Urinary bladder (tissue), 4 donors: ENCODE measurements around the gene MUC5B. TPM values are rescaled to one million over a fixed set of nuclear protein-coding genes. Genes with fewer than 3 reads are reported as not detected.

Experiments used
- DNase-seq: peaks from one replicate; pipeline ENCODE4 v3.0.0-alpha.2; 2015; ENCODE audit errors: extremely low spot score
- H3K27ac ChIP-seq: one replicate; pipeline ENCODE4 v1.5.1; 2013; ENCODE audit warnings: low read depth, mild to moderate bottlenecking, moderate library complexity
- H3K36me3 ChIP-seq: one replicate; pipeline ENCODE4 v1.6.1; 2013; ENCODE audit warnings: mild to moderate bottlenecking, moderate library complexity; ENCODE audit not compliant: insufficient read depth
- H3K4me1 ChIP-seq: one replicate; pipeline ENCODE4 v1.6.1; 2013; ENCODE audit warnings: mild to moderate bottlenecking, moderate library complexity; ENCODE audit not compliant: insufficient read depth
- H3K4me3 ChIP-seq: one replicate; pipeline ENCODE4 v1.5.1; 2013; ENCODE audit warnings: low read depth, low read length
- WGBS: extraction: QIAGEN DNeasy Blood & Tissue Kit; methylation state at CpG from one replicate; pipeline ENCODE4 v1.1.7; 2013; 5-methylcytosine and 5-hydroxymethylcytosine counted together
- polyA plus RNA-seq: library from polyadenylated mRNA; stranded (reverse); fragments of 200-250 nt; gene quantifications from one replicate; pipeline ENCODE4 v1.2.3, GENCODE V29; 2013
- total RNA-seq: library from RNA; depleted of rRNA; stranded (reverse); fragments of >200 nt; gene quantifications from one replicate; pipeline ENCODE4 v1.2.3, GENCODE V29; 2014
- donor health status: healthy with polysubstance abuse.
- donor health status: healthy.

Gene MUC5B
- total and polyA plus RNA-seq, 2 donors, result not detected

GRCh38 chr11:1218788-1219445, 3.9 kb upstream of the MUC5B start:
- H3K36me3 ChIP-seq, result no peaks in the 10 kb centered on the region
- DNase-seq, result no peak
- no peak overlapping the region for H3K4me3 ChIP-seq
- no peak overlapping the region for H3K27ac ChIP-seq
- WGBS, result 88% methylated on average over 16 of the region's 16 CpGs
- H3K4me1 ChIP-seq, result no peaks in the 10 kb centered on the region

- H3K27ac ChIP-seq, result no peak overlapping the region
- no peak for DNase-seq
- WGBS, result 59% methylated on average over 10 of the region's 10 CpGs
- H3K4me3 ChIP-seq, result no peak overlapping the region
- H3K36me3 ChIP-seq, result no peaks in the 10 kb centered on the region
- H3K4me1 ChIP-seq, result no peaks in the 10 kb centered on the region
Measured at GRCh38 chr11:1219446-1219833, 3.4 kb upstream of the MUC5B start.

GRCh38 chr11:1219834-1220815, 2.7 kb upstream of the MUC5B start:
- no peaks in the 10 kb centered on the region for H3K36me3 ChIP-seq
- DNase-seq, result no peak
- H3K27ac ChIP-seq, result no peak overlapping the region
- no peaks in the 10 kb centered on the region for H3K4me1 ChIP-seq
- WGBS, result 55% methylated on average over 48 of the region's 48 CpGs
- H3K4me3 ChIP-seq, result no peak overlapping the region

GRCh38 chr11:1220941-1221721, 1.7 kb upstream of the MUC5B start:
- WGBS, result 67% methylated on average over 28 of the region's 28 CpGs
- no peaks in the 10 kb centered on the region for H3K36me3 ChIP-seq
- DNase-seq, result no peak
- H3K4me3 ChIP-seq, result no peak overlapping the region
- H3K27ac ChIP-seq, result no peak overlapping the region
- H3K4me1 ChIP-seq, result no peaks in the 10 kb centered on the region

- Histone ChIP-seq H3K4me3 (no peak overlapping the region), H3K36me3 (no peaks in the 10 kb centered on the region), H3K4me1 (no peaks in the 10 kb centered on the region), H3K27ac (no peak overlapping the region)
- DNase-seq, result no peak
- WGBS, result 84% methylated on average over 23 of the region's 23 CpGs
Measured at GRCh38 chr11:1221848-1222311, 986 bp upstream of the MUC5B start.

GRCh38 chr11:1223346-1224110, 662 bp downstream of the MUC5B start:
- no peaks in the 10 kb centered on the region for H3K36me3 ChIP-seq
- no peak for DNase-seq

GRCh38 chr11:1224111-1224490, 1.2 kb downstream of the MUC5B start:
- Histone ChIP-seq H3K4me3 (no peak overlapping the region), H3K27ac (no peak overlapping the region), H3K36me3 (no peaks in the 10 kb centered on the region), H3K4me1 (no peaks in the 10 kb centered on the region)
- DNase-seq, result no peak
- WGBS, result 37% methylated on average over 7 of the region's 7 CpGs

More at GRCh38 chr11:1223346-1224110, 662 bp downstream of the MUC5B start:
- no peaks in the 10 kb centered on the region for H3K4me1 ChIP-seq
- H3K27ac ChIP-seq, result no peak overlapping the region
- no peak overlapping the region for H3K4me3 ChIP-seq
- 70% methylated on average over 22 of the region's 22 CpGs for WGBS

GRCh38 chr11:1224491-1225385, 1.9 kb downstream of the MUC5B start:
- DNase-seq, result no peak
- H3K27ac ChIP-seq, result no peak overlapping the region

GRCh38 chr11:1225386-1226225, 2.7 kb downstream of the MUC5B start:
- Histone ChIP-seq H3K4me3 (no peak overlapping the region), H3K27ac (no peak overlapping the region), H3K4me1 (no peaks in the 10 kb centered on the region), H3K36me3 (no peaks in the 10 kb centered on the region)
- WGBS, result 84% methylated on average over 29 of the region's 29 CpGs
- no peak for DNase-seq

More at GRCh38 chr11:1224491-1225385, 1.9 kb downstream of the MUC5B start:
- H3K36me3 ChIP-seq, result no peaks in the 10 kb centered on the region
- H3K4me3 ChIP-seq, result no peak overlapping the region
- 66% methylated on average over 27 of the region's 27 CpGs for WGBS
- no peaks in the 10 kb centered on the region for H3K4me1 ChIP-seq

GRCh38 chr11:1226226-1226985, 3.5 kb downstream of the MUC5B start:
- no peaks in the 10 kb centered on the region for H3K4me1 ChIP-seq
- 75% methylated on average over 41 of the region's 41 CpGs for WGBS
- no peak overlapping the region for H3K4me3 ChIP-seq
- no peaks in the 10 kb centered on the region for H3K36me3 ChIP-seq
- H3K27ac ChIP-seq, result no peak overlapping the region
- DNase-seq, result no peak

GRCh38 chr11:1226986-1227550, 4.2 kb downstream of the MUC5B start:
- Histone ChIP-seq H3K4me3 (no peak overlapping the region), H3K36me3 (no peaks in the 10 kb centered on the region), H3K4me1 (no peaks in the 10 kb centered on the region), H3K27ac (no peak overlapping the region)
- 61% methylated on average over 23 of the region's 23 CpGs for WGBS
- no peak for DNase-seq
